OCI-LY1 (cell line): ENCODE data around the gene GNAZ.

ENCODE experiments used
- CTCF ChIP-seq: fragments of 200-600 bp; sonication (generic), shearing (Covaris generic); IDR thresholded peaks from 2 replicates; pipeline ENCODE4 v1.5.1; 2017; ENCODE audit warnings: mild to moderate bottlenecking, antibody characterized with exemption, low read length, moderate library complexity, mixed read lengths
- EZH2 ChIP-seq: fragments of 200-600 bp; sonication (generic), shearing (Covaris generic); IDR thresholded peaks from 2 replicates; pipeline ENCODE4 v1.8.0; 2017; ENCODE audit warnings: borderline replicate concordance, mixed run types, mild to moderate bottlenecking, antibody characterized with exemption, low read length, moderate library complexity, mixed read lengths

GRCh38 chr22:23118647-23119493 lies 48.6 kb downstream of the GNAZ start:
- TF ChIP-seq CTCF, result no peak
- TF ChIP-seq EZH2, result no peak
